Neural progenitor cell (in vitro differentiated cells): ENCODE data around the gene ANK3.

Source experiments
- EZH2 ChIP-seq: fragments of 200-600 bp; sonication (generic); IDR thresholded peaks from 2 replicates; pipeline ENCODE4 v1.6.1; 2017; ENCODE audit warnings: antibody characterized with exemption, mild to moderate bottlenecking, moderate library complexity
- EZH2phosphoT487 ChIP-seq: fragments of 200-600 bp; sonication (generic); IDR thresholded peaks from 2 replicates; pipeline ENCODE4 v1.6.1; 2017; ENCODE audit warnings: antibody characterized with exemption
- TF ChIP-seq, protein P1 (sequence below): fragments of 200-600 bp; sonication (generic); IDR thresholded peaks from 2 replicates; pipeline ENCODE4 v1.5.1; 2017; ENCODE audit warnings: antibody characterized with exemption, mild to moderate bottlenecking

DNA sequence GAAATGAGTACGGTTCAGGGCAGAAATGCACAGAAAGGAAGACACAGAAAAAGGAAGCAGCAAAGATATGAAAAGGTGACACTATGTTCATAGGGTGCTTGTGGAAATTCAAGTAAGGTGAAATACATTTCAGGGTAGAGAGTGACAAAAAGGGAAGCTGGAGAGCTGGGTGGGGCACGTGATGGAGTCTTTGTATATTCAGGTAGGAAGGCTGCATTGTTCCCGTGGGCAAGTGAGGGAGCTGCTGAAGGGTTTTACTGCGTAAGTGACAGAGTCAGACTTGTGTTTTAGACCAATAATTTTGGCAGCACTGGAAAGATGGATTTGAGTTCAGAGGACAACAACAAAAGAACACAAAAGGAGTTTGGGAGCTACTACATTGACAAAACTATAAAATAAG, 35.3 kb upstream of the ANK3 start:
- TF ChIP-seq, protein P1, sequence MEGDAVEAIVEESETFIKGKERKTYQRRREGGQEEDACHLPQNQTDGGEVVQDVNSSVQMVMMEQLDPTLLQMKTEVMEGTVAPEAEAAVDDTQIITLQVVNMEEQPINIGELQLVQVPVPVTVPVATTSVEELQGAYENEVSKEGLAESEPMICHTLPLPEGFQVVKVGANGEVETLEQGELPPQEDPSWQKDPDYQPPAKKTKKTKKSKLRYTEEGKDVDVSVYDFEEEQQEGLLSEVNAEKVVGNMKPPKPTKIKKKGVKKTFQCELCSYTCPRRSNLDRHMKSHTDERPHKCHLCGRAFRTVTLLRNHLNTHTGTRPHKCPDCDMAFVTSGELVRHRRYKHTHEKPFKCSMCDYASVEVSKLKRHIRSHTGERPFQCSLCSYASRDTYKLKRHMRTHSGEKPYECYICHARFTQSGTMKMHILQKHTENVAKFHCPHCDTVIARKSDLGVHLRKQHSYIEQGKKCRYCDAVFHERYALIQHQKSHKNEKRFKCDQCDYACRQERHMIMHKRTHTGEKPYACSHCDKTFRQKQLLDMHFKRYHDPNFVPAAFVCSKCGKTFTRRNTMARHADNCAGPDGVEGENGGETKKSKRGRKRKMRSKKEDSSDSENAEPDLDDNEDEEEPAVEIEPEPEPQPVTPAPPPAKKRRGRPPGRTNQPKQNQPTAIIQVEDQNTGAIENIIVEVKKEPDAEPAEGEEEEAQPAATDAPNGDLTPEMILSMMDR = no peak
- TF ChIP-seq EZH2 (no peak), EZH2phosphoT487 (no peak)
